HG02973 (cell line): Measurements from ENCODE around the gene ATG7.

Source experiments
- ATAC-seq: cut with Tn5 transposase; IDR thresholded peaks from one replicate; pipeline ENCODE4 v1.9.1; 2021; ENCODE audit warnings: moderate library complexity; ENCODE audit not compliant: unreplicated experiment

ATG7 gene

DNA sequence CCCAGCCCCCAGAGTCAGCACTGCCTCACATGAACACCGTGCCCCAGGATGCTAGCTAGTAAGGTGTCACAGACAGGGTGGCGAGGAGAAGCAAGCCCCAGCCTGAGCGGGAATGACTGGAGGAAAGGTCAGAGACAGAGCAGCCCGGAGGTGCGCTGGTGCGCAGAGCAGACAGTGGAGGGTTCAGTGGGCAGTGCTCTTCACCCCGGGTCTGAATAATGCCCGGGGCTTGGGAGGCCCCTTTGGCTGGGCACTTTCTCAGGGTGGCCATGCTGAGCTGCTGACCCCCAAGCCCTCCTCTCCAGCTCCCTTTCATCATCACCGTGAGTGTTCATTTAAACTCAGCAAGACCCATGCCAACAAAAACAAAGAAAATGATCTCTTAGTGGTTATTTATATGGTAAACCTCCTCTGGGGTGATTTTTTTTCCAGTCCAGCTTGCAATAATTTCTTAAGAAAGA is 260.8 kb downstream of the ATG7 start:
- ATAC-seq, result no peak

DNA sequence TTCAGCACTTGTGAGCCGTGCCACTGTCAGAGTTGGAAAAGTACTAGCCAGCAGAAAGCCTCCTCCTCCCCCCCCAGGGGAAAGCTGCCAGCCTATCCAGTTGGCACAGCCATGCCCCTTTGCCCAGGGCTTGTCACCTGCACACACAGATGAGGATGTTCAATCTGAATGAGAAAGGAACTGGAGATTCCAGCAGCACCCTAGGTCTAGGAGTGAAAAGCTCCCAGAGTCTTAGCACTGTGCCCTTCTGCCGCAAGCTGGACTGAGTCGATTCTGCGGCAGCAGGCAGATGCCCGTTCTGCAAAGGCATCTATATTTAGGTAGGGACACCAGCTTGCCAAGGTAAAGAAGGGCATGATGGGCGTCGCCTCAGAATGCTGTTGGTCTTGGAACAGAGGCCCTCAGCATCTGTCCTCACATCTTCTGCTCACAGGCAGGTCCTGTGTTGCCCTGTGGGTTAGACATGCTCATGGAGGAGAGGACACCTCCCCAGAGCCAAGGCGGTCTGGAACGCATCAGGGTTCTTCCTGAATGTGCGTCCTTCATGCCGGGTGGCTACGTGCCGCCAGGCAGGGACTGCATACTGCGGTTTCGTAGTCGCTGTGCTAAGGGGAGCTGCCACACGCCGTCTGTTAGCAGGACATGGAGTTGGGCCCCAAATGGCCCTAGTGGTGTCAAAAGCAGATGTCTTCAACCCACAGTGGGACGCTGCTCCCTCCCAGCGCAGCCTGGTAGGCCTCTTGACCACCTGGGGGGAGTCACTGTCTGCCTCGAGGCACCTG is 262.0 kb downstream of the ATG7 start:
- ATAC-seq, result no peak

GRCh38 chr3:11534793-11535101 is 262.6 kb downstream of the ATG7 start:
- ATAC-seq, result no peak

DNA sequence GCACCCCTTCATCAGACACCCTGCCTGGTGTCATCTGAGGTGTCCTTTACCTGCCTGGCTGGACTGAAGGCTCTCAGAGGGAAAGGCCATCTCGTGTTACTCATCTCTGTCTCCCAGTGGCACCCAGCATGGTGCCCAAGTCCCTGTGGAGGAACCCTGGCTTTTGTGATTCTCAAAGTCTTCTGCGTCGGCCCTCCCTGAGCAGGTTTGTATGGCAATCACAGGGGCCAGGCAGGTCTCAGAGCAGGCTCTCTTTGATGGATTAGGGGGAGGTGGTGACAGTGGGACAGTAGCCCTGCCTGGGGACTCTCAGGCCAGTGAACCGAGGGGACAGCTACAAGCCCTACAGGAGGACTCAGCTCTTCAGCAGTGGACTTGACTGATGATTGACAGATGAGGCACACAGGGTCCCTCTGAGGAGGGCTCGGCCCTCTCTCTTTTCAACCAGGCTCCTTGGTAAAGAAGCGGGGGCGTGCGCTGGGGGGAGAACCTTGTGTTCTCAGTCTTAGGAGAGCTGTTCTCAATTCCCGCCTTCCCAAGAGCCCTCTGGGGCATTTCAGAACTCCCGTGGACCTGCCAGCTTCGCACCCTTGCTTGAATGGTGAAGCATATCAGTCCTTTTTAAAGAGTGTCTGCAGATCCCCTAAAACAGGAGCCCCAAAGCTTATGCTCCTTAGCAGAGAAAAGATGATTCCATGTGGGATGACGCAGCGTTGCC is 263.2 kb downstream of the ATG7 start:
- no peak for ATAC-seq

DNA sequence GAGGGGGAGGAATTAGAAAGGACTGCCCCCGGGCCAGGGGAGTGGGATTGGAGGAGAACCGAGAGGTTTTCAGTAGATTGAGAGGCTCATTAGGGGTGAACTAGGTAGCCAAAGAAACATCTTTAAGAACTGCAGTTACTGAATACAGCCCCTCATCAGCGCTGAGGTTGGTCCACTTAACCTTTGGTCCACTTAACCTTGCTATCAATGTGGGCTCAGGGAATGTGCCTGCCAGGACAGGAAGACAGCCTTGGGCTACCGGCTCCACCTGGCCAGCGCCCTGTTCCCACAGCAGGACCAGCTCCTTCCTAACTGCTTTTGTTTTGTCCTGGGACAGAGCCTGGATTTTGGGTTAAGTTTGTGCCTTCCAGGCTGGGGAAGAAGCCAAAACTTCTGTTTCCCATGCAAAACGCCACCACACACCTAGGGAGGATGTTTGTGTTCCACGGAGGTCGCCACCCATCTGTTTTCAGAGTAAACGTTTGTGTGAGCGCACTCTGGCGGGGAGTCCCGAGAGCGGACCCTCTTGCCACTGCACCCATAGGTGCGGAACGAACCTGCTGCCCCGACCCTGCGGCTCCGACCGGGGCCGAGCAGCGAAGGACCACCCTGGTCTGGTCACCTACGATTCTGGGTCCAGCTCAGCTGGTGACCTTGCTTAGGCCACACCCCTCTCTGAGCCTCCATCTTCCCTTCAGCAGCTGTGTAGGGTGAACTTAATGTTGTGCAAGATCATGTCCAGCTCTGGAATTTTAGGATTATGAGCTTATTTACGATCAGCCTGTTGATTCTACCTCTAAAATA is 264.1 kb downstream of the ATG7 start:
- no peak for ATAC-seq

DNA sequence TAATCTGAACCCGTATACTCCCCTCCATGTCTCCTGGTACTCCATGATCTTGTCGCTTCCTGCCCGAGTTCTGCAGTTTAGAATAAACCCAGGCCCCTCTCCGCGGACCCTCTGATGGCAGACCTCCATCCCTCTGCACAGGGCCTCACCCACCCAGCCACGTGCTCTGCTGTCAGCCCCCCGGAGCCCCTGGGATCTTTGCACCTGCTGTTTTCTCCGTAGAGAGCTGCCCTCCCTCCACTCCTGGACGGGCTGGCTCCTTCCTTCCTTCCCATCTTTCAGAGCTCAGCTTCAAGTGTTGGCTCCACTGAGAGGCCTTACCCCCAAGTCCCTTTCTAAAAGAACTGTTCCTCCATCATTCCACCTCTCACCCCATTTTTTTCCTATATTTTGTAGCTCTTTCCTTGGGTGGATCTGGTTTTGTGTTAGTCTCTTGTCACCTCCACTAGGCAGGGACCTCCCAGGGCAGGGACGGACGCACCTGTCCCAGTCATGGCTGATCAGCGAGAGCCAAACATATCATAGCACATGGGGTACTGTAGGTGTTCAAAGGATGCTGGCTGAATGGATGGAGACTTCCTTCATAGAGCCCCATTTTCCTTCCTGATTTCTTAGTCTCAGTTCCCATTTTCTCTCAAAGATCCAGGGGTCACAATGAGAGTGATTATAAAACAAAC is 264.9 kb downstream of the ATG7 start:
- ATAC-seq, result no peak

DNA sequence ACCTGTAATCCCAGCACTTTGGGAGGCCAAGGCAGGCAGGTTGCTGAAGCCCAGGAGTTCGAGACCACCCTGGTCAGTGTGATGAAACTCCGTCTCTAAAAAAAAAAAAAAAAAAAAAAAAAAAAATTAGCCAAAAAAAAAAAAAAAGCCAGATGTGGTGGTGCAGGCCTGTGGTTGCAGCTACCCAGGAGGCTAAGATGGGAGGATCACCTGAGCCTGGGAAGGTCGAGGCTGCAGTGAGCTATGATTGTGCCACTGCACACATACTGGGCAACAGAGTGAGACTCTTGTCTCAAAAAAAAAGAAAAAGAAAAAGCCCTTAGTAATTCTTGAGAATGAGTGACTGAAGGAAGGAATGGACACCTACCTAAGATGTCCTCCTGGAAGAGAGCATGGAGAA is 266.4 kb downstream of the ATG7 start:
- ATAC-seq, result no peak

GRCh38 chr3:11539218-11539617 is 267.0 kb downstream of the ATG7 start:
- ATAC-seq, result no peak

DNA sequence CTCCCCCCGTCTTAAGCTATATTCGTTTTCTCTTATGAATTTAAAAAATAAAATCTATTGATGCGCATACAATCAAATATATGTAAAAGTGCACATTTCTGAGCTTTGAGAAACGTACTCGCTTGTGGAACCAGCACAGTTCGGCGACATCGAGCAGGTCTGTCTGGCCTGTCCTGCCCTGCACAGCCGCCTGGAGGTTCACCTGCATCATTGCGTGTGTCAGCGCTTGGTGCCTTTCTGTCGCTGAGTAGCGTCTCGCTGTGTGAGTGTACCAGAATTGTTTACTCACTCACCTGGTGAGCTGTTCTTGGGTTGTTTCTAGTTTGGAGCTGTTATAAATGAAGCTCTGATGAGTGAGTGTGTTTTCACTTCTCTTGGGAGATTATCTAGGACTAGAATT is 267.5 kb downstream of the ATG7 start:
- no peak for ATAC-seq

DNA sequence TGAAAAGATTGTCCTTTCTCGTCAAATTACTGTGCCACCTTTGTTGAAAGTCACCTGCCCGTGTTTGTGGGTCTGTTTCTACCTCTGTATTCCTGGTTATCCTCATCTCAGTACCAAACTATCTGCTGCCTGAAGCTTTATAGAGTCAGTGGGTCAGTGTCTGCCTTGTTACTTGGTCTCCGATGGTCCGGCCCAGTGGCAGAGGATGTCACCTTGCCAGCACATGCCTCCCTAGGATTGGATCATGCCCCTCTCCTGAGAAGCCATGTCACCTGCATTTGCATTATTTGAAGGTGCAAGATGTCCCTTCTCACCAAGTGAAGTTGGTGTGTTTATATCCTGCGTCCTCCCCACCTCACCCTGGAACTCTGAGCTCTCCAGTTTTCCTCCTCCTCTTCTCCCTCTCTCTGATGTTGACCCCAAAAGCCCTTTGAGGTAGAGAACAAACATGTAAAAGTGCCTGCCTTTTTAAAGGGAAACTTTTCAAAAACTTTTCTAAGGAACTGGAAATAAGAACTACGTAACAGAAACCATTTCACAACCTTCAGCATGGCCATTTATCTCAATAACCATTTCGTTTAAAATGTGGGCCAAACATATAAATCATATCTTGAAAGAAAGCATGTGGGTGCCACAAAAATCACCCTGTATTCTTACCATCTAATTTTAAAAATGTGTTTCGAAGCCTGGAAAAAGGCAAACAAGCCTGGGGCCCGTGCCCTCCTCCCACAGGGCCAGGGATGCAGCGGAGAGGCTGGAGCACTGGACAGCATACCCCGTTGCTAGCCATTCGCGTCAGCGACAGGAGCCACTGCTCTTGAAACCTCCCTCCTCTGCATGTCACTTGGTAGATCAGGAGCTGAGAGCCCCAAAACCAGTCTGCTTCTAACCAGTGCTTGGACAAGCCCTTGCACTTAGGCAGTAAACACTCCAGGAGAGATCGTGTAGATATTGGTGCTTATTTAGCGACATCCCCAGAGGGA is 269.4 kb downstream of the ATG7 start:
- ATAC-seq, result no peak

- ATAC-seq, result no peak
Measured at GRCh38 chr3:11542551-11542950, 270.4 kb downstream of the ATG7 start.

DNA sequence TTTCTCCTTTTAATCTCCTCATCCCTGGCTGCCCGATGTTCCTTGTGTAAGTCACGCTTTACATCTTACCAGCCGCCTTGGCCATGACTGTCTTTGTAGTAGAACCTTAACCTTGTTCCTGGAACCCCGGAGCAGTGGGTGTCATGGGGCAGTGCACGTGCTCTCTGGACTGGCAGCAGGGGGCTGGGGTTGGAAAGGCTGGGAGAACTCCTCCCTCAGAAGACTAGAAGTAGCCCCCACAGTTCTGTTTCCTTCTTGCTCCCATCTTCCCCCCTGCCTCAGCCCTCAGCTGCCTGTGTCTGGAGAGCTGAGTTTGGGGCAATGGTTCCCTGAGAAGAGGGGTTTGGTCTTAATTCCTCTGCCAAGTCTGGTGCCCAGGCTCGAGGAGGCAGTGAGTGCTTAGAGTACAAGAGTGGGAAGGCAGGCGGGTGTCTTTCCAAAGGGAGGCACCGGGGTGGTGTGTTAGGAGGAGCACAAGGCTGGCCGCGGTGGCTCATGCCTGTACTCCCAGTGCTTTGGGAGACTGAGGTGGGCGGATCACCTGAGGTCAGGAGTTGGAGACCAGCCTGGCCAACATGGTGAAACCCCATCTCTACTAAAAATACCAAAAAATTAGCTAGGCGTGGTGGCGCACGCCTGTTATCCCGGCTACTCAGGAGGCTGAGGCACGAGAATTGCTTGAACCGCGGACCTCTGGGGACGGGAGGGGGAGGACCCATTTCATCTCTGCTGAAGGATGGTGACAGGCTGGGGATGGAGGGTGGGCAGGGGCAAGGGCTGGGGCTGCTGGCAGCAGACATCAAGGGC is 271.1 kb downstream of the ATG7 start:
- no peak for ATAC-seq

DNA sequence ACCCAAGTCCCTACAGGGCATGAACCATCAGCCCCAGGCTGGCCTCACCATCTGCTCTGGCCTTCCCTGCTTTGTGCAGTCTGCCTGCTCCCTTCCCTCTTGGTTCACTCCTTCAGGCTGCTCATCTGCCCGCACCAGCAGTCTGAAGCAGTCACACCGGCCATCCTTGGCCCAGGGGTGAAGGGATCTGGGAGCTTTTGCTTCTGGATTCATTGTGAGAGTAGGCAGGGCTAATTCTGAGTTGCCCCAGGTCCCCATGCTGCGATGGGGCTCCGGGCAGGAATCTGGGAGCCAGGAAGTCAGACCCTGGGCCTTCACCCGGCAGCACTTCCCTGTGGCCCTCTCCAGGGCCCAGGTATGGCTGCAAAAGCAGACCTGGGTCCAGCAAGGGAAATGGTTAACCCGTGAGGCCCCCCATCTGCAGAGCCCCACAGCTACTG is 271.8 kb downstream of the ATG7 start:
- no peak for ATAC-seq

- no peak for ATAC-seq
Measured at GRCh38 chr3:11544412-11545181, 272.4 kb downstream of the ATG7 start.

- no peak for ATAC-seq
Measured at GRCh38 chr3:11545186-11545851, 273.1 kb downstream of the ATG7 start.

- ATAC-seq, result no peak
Measured at GRCh38 chr3:11546657-11547302, 274.6 kb downstream of the ATG7 start.

- no peak for ATAC-seq
Measured at GRCh38 chr3:11547498-11547897, 275.3 kb downstream of the ATG7 start.
